SK-N-SH (cell line): Measurements from ENCODE around the gene ARPC5. TPM values are rescaled to one million over a fixed set of nuclear protein-coding genes. Genes with fewer than 3 reads are reported as not detected.

ENCODE experiments used
- CTCF ChIA-PET: fragments of 300-600, 350-600 bp; formaldehyde crosslinking; extraction: SDS; loops from one replicate; lab custom pipeline; 2021; lab: Yijun Ruan, JAX
- POLR2A ChIA-PET: fragments of 350-600 bp; sonication (Branson Sonifier 250); formaldehyde crosslinking; extraction: SDS; loops from one replicate; lab custom pipeline; 2020; ENCODE audit warnings: antibody characterized with exemption, inconsistent platforms; lab: Yijun Ruan, JAX
- DNase-seq: peaks from one replicate; pipeline ENCODE4 v3.0.0; 2012
- H2AFZ ChIP-seq: fragments of 200-600 bp; sonication (generic); 2 replicates; pipeline ENCODE4 v1.8.1; 2016; ENCODE audit warnings: antibody characterized with exemption, mild to moderate bottlenecking, low read depth
- H3F3A ChIP-seq: fragments of 200-600 bp; sonication (generic); replicated peaks from 2 replicates; pipeline ENCODE3; 2016; ENCODE audit warnings: antibody characterized with exemption, mild to moderate bottlenecking; ENCODE audit not compliant: insufficient read depth
- H3K27ac ChIP-seq, 2 experiments: fragments of 200-500 bp in 1 of 2; fragments of 200-600 bp in 1 of 2; sonication (Bioruptor generic) in 1 of 2; sonication (generic), shearing (Covaris generic) in 1 of 2; 2 replicates each; pipeline versions ENCODE4 v1.5.1 to v1.6.1; 2014 to 2016; ENCODE audit warnings: low read depth in 2 of 2, inconsistent platforms in 1 of 2, low read length in 1 of 2, mild to moderate bottlenecking in 1 of 2, mixed read lengths in 1 of 2
- H3K27me3 ChIP-seq: fragments of 200-600 bp; sonication (generic), shearing (Covaris generic); 2 replicates; pipeline ENCODE4 v1.6.1; 2016; ENCODE audit warnings: mixed run types; ENCODE audit not compliant: insufficient read depth
- H3K36me3 ChIP-seq, 2 experiments: fragments of 200-500 bp in 1 of 2; fragments of 200-600 bp in 1 of 2; sonication (Bioruptor generic) in 1 of 2; sonication (generic) in 1 of 2; replicated peaks in 1 of 2; 2 replicates each; pipeline versions ENCODE3 to v1.5.1; 2014 to 2016; ENCODE audit warnings: low read length in 1 of 2, mild to moderate bottlenecking in 1 of 2; ENCODE audit not compliant: insufficient read depth in 2 of 2, control insufficient read depth in 1 of 2
- H3K4me1 ChIP-seq, 2 experiments: fragments of 200-500 bp in 1 of 2; fragments of 200-600 bp in 1 of 2; sonication (Bioruptor generic) in 1 of 2; sonication (generic), shearing (Covaris generic) in 1 of 2; 2 replicates each; pipeline versions ENCODE4 v1.5.1 to v1.6.1; 2014 to 2016; ENCODE audit warnings: low read depth in 1 of 2, low read length in 1 of 2, mixed run types in 1 of 2; ENCODE audit not compliant: insufficient read depth in 2 of 2, control insufficient read depth in 1 of 2
- H3K4me2 ChIP-seq: fragments of 200-600 bp; sonication (generic), shearing (Covaris generic); 2 replicates; pipeline ENCODE4 v1.6.1; 2017; ENCODE audit warnings: mixed run types
- H3K4me3 ChIP-seq, 2 experiments: fragments of 200-500 bp in 1 of 2; fragments of 200-600 bp in 1 of 2; sonication (Bioruptor generic) in 1 of 2; sonication (generic), shearing (Covaris generic) in 1 of 2; 2 replicates each; pipeline versions ENCODE4 v1.5.1 to v1.8.1; 2014 to 2016; ENCODE audit warnings: low read depth in 2 of 2, inconsistent platforms in 1 of 2, low read length in 1 of 2, mild to moderate bottlenecking in 1 of 2, mixed read lengths in 1 of 2, moderate library complexity in 1 of 2
- H3K79me2 ChIP-seq: fragments of 200-600 bp; sonication (generic); 2 replicates; pipeline ENCODE4 v1.8.1; 2017; ENCODE audit warnings: mild to moderate bottlenecking; ENCODE audit not compliant: insufficient read depth
- H3K9ac ChIP-seq: fragments of 200-600 bp; sonication (generic); 2 replicates; pipeline ENCODE4 v1.6.1; 2017; ENCODE audit warnings: mixed run types
- H3K9me2 ChIP-seq: fragments of 200-600 bp; sonication (generic); 2 replicates; pipeline ENCODE4 v1.6.1; 2017; ENCODE audit warnings: mixed run types
- H3K9me3 ChIP-seq: fragments of 200-600 bp; sonication (generic); 2 replicates; pipeline ENCODE4 v1.6.1; 2017; ENCODE audit warnings: mixed run types, mild to moderate bottlenecking, moderate library complexity
- H4K20me1 ChIP-seq: fragments of 200-600 bp; sonication (generic); 2 replicates; pipeline ENCODE4 v1.6.1; 2017; ENCODE audit warnings: mild to moderate bottlenecking, mixed run types; ENCODE audit not compliant: insufficient read depth
- CHD2 ChIP-seq: fragments of 150-350 bp; IDR thresholded peaks from 2 replicates; pipeline ENCODE4 v1.6.1; 2018; ENCODE audit warnings: low read length; ENCODE audit not compliant: partially characterized antibody
- FOSL2 ChIP-seq: IDR thresholded peaks from 2 replicates; pipeline ENCODE4 v1.4.0; 2012; ENCODE audit warnings: low read depth, mild to moderate bottlenecking, moderate library complexity, borderline replicate concordance
- FOXM1 ChIP-seq: IDR thresholded peaks from 2 replicates; pipeline ENCODE4 v1.4.0; 2012; ENCODE audit warnings: low read depth, mild to moderate bottlenecking
- GATA2 ChIP-seq: sonication (generic); formaldehyde crosslinking; IDR thresholded peaks from 2 replicates; pipeline ENCODE4 v1.5.0; 2020; ENCODE audit warnings: mild to moderate bottlenecking, missing genetic modification reagents
- JUND ChIP-seq: IDR thresholded peaks from 2 replicates; pipeline ENCODE4 v1.4.0; 2012
- MXI1 ChIP-seq: IDR thresholded peaks from 2 replicates; pipeline ENCODE4 v1.6.1; 2012; ENCODE audit warnings: mild to moderate bottlenecking, low read depth, low read length, improper control_type of control experiment
- NFIC ChIP-seq: IDR thresholded peaks from 2 replicates; pipeline ENCODE4 v1.4.0; 2012; ENCODE audit warnings: borderline replicate concordance
- NRF1 ChIP-seq: IDR thresholded peaks from 2 replicates; pipeline ENCODE4 v1.6.1; 2012; ENCODE audit warnings: low read depth, mild to moderate bottlenecking, low read length
- RCOR1 ChIP-seq: fragments of 150-350 bp; IDR thresholded peaks from 2 replicates; pipeline ENCODE4 v1.6.1; 2017; ENCODE audit warnings: antibody characterized with exemption, low read length
- RFX5 ChIP-seq: IDR thresholded peaks from 2 replicates; pipeline ENCODE4 v1.6.1; 2012; ENCODE audit warnings: mild to moderate bottlenecking, improper control_type of control experiment, low read length
- SIN3A ChIP-seq: IDR thresholded peaks from 2 replicates; pipeline ENCODE4 v1.6.1; 2012; ENCODE audit warnings: low read depth, mild to moderate bottlenecking, low read length, moderate library complexity, borderline replicate concordance
- TCF12 ChIP-seq: IDR thresholded peaks from 2 replicates; pipeline ENCODE4 v1.4.0; 2012
- TEAD4 ChIP-seq: IDR thresholded peaks from 2 replicates; pipeline ENCODE4 v1.4.0; 2012; ENCODE audit warnings: mild to moderate bottlenecking, borderline replicate concordance; ENCODE audit not compliant: insufficient read depth
- YY1 ChIP-seq: IDR thresholded peaks from 2 replicates; pipeline ENCODE4 v1.4.0; 2012; ENCODE audit warnings: low read depth, mild to moderate bottlenecking
- WGBS: methylation state at CpG from one replicate; pipeline ENCODE4 v1.1.6; 2017; ENCODE audit warnings: low lambda C conversion rate; 5-methylcytosine and 5-hydroxymethylcytosine counted together
- polyA plus RNA-seq, 3 experiments: library from polyadenylated mRNA; depleted of rRNA; stranded (reverse); fragments of >200 nt; gene quantifications; 2 replicates each; pipeline ENCODE4 v1.2.3, GENCODE V29; 2012
- TF ChIP-seq, protein P1 (sequence below): IDR thresholded peaks from 2 replicates; pipeline ENCODE4; 2012
- TF ChIP-seq, protein P2 (sequence below): fragments of 150-350 bp; IDR thresholded peaks from 2 replicates; pipeline ENCODE4 v1.6.1; 2016; ENCODE audit warnings: mild to moderate bottlenecking, low read depth, low read length
- TF ChIP-seq, protein P3 (sequence below): fragments of 150-350 bp; IDR thresholded peaks from 2 replicates; pipeline ENCODE4 v1.6.1; 2017; ENCODE audit warnings: antibody characterized with exemption, low read length, low read depth, borderline replicate concordance

Gene ARPC5
- polyA plus RNA-seq, 1 of the 3 experiments (the other 2 are of a cell fraction): 66.8 TPM

DNA sequence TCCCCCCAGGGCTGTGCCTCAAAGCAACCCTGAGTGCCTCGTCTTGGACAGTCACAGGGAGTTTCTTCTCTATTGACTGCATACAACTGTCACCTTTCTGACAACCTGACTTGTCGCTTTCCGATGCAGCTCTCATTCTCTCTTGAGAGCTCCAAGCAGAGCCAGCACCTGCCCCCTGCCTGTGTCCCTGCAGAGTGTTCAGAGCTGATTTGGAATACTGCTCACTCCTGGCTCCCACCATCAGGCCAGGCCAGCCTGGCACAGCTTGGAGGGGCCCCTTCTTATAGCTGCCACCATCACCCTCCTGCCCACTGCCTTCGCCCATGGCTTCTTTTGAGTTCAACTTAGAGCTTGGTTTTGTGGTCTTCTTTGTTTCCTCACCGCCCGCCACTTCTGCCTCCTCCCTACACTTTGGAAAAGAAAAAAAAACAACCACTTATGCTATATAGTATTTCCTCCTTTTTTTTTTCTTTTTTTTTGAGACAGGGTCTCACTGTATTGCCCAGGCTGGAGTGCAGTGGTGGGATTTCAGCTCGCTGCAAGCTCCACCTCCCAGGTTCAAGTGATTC, 57.6 kb downstream of the ARPC5 start:
- H3K9me3 ChIP-seq: no peaks in the 10 kb centered on the region
- POLR2A ChIA-PET: interaction anchor here (0.6 kb wide), 1 partner anchor 629 kb away, joined by 4 read pairs; no protein-coding TSS in a partner anchor
- H3K4me1 ChIP-seq: no peaks in the 10 kb centered on the region
- no peak overlapping the region for H3K9ac ChIP-seq
- H3K27me3 ChIP-seq: no peaks in the 10 kb centered on the region
- H3K79me2 ChIP-seq: no peaks in the 10 kb centered on the region
- H3K36me3 ChIP-seq: no peaks in the 10 kb centered on the region
- no peak overlapping the region for H3K27ac ChIP-seq
- H4K20me1 ChIP-seq: no peaks in the 10 kb centered on the region
- H3K4me3 ChIP-seq: no peak overlapping the region
- H3K9me2 ChIP-seq: no peaks in the 10 kb centered on the region
- no peaks in the 10 kb centered on the region for H3F3A ChIP-seq
- TF ChIP-seq CHD2 (no peak), MXI1 (no peak), SIN3A (no peak), JUND (no peak)
- TF ChIP-seq, protein P1, sequence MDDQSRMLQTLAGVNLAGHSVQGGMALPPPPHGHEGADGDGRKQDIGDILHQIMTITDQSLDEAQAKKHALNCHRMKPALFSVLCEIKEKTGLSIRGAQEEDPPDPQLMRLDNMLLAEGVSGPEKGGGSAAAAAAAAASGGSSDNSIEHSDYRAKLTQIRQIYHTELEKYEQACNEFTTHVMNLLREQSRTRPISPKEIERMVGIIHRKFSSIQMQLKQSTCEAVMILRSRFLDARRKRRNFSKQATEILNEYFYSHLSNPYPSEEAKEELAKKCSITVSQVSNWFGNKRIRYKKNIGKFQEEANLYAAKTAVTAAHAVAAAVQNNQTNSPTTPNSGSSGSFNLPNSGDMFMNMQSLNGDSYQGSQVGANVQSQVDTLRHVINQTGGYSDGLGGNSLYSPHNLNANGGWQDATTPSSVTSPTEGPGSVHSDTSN: no peak
- H2AFZ ChIP-seq: no peak overlapping the region
- no peak overlapping the region for H3K4me2 ChIP-seq
- WGBS: 83% methylated on average over 7 of the region's 7 CpGs
- CTCF ChIA-PET: interaction anchor here (0.7 to 1.4 kb wide), 2 partner anchors 12 to 694 kb away, joined by 3 read pairs; no protein-coding TSS in a partner anchor
- no peak for DNase-seq

DNA sequence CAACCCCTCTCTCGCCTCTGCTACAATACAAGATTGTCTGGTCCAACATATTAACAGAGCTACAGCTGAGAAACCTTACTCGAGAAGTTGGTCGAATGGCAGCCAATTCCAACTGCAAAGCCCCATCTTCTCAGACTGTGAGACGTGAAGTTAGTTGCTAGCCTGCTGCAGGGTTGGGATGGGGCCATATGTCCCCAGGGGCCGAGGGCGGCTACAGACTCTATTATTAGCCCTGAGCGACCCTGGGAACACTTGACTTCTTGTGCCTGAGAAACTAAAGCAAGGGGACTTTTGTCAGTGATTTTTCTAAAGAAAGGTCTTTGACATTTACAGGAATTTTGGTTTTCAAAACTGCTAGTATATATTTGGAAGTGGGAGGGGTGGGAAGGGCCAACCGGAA, 59.0 kb downstream of the ARPC5 start:
- H3K27me3 ChIP-seq: no peaks in the 10 kb centered on the region
- H3K79me2 ChIP-seq: no peaks in the 10 kb centered on the region
- TF ChIP-seq, protein P1: no peak
- TF ChIP-seq RFX5: no peak
- TF ChIP-seq FOSL2: no peak
- TF ChIP-seq SIN3A: no peak
- no peak for TF ChIP-seq NFIC
- TF ChIP-seq, protein P2, sequence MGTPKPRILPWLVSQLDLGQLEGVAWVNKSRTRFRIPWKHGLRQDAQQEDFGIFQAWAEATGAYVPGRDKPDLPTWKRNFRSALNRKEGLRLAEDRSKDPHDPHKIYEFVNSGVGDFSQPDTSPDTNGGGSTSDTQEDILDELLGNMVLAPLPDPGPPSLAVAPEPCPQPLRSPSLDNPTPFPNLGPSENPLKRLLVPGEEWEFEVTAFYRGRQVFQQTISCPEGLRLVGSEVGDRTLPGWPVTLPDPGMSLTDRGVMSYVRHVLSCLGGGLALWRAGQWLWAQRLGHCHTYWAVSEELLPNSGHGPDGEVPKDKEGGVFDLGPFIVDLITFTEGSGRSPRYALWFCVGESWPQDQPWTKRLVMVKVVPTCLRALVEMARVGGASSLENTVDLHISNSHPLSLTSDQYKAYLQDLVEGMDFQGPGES: no peak
- TF ChIP-seq, protein P3, sequence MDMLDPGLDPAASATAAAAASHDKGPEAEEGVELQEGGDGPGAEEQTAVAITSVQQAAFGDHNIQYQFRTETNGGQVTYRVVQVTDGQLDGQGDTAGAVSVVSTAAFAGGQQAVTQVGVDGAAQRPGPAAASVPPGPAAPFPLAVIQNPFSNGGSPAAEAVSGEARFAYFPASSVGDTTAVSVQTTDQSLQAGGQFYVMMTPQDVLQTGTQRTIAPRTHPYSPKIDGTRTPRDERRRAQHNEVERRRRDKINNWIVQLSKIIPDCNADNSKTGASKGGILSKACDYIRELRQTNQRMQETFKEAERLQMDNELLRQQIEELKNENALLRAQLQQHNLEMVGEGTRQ: no peak
- no peak for TF ChIP-seq FOXM1
- no peak for TF ChIP-seq YY1
- TF ChIP-seq CHD2: no peak
- TF ChIP-seq TEAD4: no peak
- no peak for TF ChIP-seq TCF12
- no peak for TF ChIP-seq NRF1
- TF ChIP-seq RCOR1: no peak
- TF ChIP-seq GATA2: no peak
- no peak for TF ChIP-seq JUND
- H3K36me3 ChIP-seq: no peaks in the 10 kb centered on the region
- no peaks in the 10 kb centered on the region for H4K20me1 ChIP-seq
- no peaks in the 10 kb centered on the region for H3K9me3 ChIP-seq
- 78% methylated on average over 8 of the region's 8 CpGs for WGBS
- H2AFZ ChIP-seq: no peak overlapping the region
- CTCF ChIA-PET: interaction anchor here (0.5 to 1.6 kb wide), 2 partner anchors 32 to 210 kb away, joined by 3 read pairs; no protein-coding TSS in a partner anchor
- H3F3A ChIP-seq: peaks cover 4% of the 10 kb centered on the region
- H3K9ac ChIP-seq: no peak overlapping the region
- POLR2A ChIA-PET: no interaction called here
- no peak overlapping the region for H3K27ac ChIP-seq
- H3K4me1 ChIP-seq: no peaks in the 10 kb centered on the region
- H3K9me2 ChIP-seq: no peaks in the 10 kb centered on the region
- no peak for DNase-seq
- H3K4me3 ChIP-seq: no peak overlapping the region
- H3K4me2 ChIP-seq: no peak overlapping the region
